ENCODE data around the gene HHIP.
"Not testable (repeated sequence)": the region's sequence is repeated elsewhere in the genome, so short reads cannot be mapped to it uniquely, and the experiment has no call there.

HHIP gene

GRCh38 chr4:144748814-144749555 lies 103.0 kb downstream of the HHIP start:
- DNase-seq (ENCODE audit: low spot score) = no peak

GRCh38 chr4:144750348-144750747 lies 104.4 kb downstream of the HHIP start:
- DNase-seq (ENCODE audit: low spot score) = no peak

- DNase-seq (ENCODE audit: low spot score) = no peak
Observed at GRCh38 chr4:144754562-144755410, 108.8 kb downstream of the HHIP start.

GRCh38 chr4:144757969-144758368 lies 112.0 kb downstream of the HHIP start:
- no peak for DNase-seq (ENCODE audit: low spot score)

- not testable (repeated sequence) for DNase-seq (ENCODE audit: low spot score)
Observed at GRCh38 chr4:144768809-144769208, 122.9 kb downstream of the HHIP start.

- no peak for DNase-seq (ENCODE audit: low spot score)
Observed at GRCh38 chr4:144778364-144778763, 132.4 kb downstream of the HHIP start.

GRCh38 chr4:144782345-144782744 lies 136.4 kb downstream of the HHIP start:
- no peak for DNase-seq (ENCODE audit: low spot score)

- no peak for DNase-seq (ENCODE audit: low spot score)
Observed at GRCh38 chr4:144785961-144786360, 140.0 kb downstream of the HHIP start.

GRCh38 chr4:144787365-144788258 lies 141.7 kb downstream of the HHIP start:
- DNase-seq (ENCODE audit: low spot score) = peak; percentile 13

- DNase-seq (ENCODE audit: low spot score) = no peak
Observed at GRCh38 chr4:144788469-144788868, 142.5 kb downstream of the HHIP start.

GRCh38 chr4:144791933-144792332 lies 146.0 kb downstream of the HHIP start:
- DNase-seq (ENCODE audit: low spot score) = not testable (repeated sequence)
